ENCODE data around the gene MAP3K13.
"Not testable (repeated sequence)": the region's sequence is repeated elsewhere in the genome, so short reads cannot be mapped to it uniquely, and the experiment has no call there.

Gene MAP3K13

DNA sequence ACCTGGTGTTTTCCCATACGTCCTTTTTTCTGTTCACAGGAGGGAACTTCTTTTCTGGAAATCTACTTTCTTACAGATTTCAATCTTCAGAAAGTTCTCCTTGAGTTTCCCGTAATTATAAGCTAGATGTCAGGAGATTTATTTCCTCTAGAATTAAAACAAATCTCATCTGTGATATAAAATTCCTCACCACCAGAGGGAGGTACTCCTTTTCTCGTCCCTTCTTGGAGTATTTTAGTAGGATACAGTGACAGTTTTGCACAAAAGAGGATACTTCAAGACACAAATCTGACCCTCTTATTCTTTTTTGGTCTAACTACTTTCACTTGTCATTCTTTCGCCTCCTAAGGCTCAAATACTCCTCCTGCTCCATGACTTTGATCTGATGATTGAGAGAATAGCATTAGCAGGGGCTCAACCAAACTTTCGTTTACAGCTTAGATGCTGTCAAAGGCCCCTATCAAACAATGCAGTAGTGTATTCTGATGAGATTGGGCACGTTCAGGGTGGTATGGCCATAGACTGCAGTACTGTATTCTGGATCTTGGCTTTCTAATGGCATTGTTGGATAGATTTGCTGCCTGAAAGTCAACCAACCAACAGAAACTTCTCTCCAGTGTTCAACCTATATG is 97.9 kb downstream of the MAP3K13 start:
- DNase-seq = peak; percentile 61

DNA sequence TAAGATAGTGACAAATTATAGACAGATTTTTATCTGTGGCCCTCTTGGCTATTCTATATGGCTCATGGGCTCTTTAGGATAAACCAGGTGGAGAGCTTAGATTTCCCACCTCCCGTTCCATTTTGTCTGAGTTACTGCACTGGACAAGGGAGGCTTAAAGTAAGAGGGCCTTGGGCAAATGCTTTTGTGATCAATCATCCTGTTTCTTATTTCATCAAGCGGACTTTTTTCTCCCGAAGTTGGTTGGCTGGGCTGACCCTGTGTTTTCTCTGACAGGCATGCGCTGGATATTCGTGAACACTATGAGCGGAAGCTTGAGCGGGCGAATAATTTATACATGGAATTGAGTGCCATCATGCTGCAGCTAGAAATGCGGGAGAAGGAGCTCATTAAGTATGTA is 102.5 kb downstream of the MAP3K13 start:
- no peak for DNase-seq

DNA sequence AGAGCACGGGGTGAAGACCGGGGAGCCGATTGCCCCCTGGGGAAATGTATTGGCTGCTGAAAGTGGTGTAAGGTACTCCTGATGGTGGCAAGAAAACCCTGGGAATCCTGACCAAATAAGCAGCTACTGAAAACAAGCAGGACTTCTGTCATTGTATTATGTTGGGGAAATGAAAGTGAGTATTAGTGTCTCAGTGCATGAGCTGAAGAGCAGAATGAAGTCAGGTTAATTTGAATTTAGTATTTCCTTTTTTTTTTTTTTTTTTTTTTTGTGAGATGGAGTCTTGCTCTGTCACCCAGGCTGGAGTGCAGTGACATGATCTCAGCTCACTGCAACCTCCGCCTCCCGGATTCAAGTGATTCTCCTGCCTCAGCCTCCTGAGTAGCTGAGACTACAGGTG is 103.2 kb downstream of the MAP3K13 start:
- not testable (repeated sequence) for DNase-seq

- DNase-seq = no peak
Measured at GRCh38 chr3:185469542-185469941, 106.6 kb downstream of the MAP3K13 start.

- DNase-seq = no peak
Measured at GRCh38 chr3:185470323-185470722, 107.4 kb downstream of the MAP3K13 start.

DNA sequence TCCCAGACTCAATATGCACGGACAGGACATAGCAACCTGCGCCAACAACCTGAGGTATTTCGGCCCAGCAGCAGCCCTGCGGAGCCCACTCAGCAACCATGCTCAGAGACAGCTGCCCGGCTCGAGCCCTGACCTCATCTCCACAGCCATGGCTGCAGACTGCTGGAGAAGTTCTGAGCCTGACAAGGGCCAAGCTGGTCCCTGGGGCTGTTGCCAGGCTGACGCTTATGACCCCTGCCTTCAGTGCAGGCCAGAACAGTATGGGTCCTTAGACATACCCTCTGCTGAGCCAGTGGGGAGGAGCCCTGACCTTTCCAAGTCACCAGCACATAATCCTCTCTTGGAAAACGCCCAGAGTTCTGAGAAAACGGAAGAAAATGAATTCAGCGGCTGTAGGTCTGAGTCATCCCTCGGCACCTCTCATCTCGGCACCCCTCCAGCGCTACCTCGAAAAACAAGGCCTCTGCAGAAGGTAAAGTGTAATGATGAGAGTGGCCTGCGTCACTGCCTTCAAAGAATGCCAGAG is 110.4 kb downstream of the MAP3K13 start:
- DNase-seq = no peak

GRCh38 chr3:185474922-185475321 is 112.0 kb downstream of the MAP3K13 start:
- DNase-seq = not testable (repeated sequence)

DNA sequence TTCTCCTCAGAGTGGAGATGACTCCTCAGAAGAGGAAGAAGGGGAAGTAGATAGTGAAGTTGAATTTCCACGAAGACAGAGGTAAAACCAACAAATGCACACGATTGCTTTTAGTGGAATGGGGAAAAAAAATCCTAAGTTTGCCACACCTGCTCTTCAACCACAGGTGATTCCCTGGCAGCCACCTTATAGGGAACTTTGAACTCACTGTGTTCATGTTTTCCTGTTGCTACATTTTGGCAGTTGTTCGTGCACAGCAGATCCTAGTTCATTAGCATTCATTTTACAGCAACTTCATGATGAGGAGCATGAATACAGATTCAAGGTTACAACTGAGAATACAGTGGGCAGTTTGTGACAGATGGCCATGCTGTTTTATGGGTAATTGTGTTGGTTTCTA is 114.4 kb downstream of the MAP3K13 start:
- no peak for DNase-seq

GRCh38 chr3:185479373-185479945 is 116.5 kb downstream of the MAP3K13 start:
- no peak for DNase-seq

DNA sequence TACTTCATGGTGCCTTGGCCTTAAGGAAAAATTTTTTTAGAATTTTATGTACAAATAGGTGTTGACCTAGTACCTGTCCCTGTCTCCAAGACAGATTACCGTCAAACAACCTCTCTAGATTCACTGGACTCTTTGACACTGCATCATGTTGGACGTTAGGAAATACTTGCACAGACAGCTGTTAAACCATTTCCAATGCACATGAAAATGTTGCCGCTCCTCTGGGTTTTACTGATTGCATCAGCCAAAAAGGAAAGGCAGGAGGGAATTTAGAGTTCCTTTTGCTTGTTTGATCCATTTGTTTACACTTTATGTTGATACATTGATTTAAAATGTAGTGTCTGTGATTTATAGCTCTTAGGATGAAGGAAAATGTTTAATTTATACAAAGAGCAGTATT is 121.4 kb downstream of the MAP3K13 start:
- no peak for DNase-seq

GRCh38 chr3:185486394-185486793 is 123.5 kb downstream of the MAP3K13 start:
- DNase-seq = no peak

DNA sequence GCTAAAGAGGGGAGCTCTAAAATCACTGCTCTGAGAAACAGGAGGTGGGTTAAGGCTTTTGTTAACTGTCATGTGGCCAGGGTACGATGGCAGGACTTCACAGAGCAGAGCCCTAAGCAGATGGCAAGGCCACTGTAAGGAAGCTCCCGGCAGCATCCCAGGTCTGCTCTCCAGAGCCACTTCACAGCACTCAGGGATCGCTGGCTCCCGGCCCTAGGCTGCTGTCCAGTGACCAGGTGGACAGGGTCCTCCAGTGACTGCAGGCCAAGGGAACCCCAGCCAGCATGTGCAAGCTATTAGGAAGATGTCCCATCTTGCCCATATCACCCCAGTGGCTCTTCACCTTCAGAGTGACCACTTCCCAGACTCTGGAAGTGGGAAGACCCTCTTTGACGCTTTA is 125.5 kb downstream of the MAP3K13 start:
- no peak for DNase-seq

DNA sequence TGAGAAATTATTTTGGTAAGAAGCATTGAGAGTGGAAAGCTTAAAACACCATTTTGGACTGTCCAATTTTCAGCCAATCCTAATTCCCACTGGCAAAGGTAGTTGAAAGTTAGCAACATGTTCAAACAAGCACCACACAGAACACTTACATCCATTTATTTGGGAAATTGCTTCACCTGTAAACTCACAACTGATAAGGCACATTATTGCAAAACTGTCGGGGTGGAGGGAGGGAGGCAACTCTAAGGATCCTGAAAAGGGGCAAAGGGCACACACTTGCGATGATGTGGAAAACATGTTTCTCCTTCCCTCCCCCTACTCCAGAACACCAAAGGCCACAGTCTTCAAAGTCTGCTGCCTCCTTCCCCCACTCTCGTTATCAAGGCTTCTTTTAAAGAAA is 126.5 kb downstream of the MAP3K13 start:
- no peak for DNase-seq

DNA sequence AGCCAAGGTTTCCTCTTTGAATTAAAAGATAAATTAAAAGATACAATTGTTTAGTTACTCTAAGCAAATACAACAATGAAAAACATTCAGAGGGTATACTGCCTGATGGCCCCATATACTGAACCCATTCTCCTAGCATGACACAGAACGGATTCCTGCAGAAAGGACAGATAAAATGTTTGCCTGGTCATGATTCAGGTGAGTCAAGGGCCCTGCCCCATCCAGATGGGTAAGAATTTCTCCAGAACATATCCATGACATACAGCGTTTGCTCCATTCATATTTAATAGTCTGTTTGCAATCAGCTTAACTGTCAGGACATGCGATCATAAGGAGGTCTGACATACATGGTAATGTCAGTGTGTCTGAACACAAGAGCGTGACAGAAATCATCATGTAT is 127.3 kb downstream of the MAP3K13 start:
- DNase-seq = no peak

DNA sequence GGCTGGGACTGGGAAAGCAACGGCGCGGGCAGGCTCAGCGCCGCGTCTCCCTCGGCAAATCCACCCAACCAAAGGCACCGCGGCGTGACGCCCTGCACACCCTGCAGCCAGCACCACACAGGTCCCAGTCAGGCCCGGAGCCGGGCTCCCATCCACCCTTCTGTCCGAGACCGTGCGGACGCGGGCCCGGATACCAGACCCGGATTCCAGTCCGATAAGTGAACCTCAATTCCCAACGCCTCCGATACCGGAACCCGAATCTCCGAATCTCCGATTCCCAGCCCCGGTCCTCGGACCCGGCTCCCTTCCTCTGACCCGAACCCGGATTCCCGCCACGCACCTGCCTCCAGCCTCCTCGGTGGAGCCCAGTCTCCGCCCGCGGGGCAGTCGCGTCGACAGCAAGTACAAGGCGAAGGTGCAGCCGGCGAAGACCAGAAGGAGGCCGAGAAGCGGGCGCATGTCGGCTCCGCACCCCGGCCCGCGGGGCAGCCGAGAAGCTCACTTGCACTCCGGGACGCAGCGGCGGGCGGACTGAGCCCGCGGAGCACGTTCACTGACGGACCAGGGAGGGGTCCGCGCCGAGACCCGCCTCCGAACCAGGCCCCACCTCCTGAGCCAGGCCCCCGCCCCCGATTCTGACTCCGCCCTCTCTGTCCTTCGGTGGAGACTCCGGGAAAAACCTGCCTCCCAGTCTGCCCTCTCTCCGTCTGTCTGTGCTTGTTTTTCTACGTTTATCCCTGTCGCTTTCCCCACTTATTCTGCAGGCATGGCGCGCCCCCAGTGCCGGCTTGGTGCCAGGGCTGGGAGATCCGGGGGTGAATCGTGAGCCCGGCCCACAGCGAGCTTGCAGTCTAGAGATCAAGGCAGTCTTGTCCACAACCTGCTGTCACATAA is 135.8 kb downstream of the MAP3K13 start, which contains the start of gene TMEM41A:
Gene TMEM41A, minus strand, starts transcription at position 533 of the 894 bp plus-strand sequence. Its CDS starts 74 bp downstream, at position 459.
- peak; percentile 95 for DNase-seq

GRCh38 chr3:185502987-185503386 is 140.1 kb downstream of the MAP3K13 start:
- no peak for DNase-seq

DNA sequence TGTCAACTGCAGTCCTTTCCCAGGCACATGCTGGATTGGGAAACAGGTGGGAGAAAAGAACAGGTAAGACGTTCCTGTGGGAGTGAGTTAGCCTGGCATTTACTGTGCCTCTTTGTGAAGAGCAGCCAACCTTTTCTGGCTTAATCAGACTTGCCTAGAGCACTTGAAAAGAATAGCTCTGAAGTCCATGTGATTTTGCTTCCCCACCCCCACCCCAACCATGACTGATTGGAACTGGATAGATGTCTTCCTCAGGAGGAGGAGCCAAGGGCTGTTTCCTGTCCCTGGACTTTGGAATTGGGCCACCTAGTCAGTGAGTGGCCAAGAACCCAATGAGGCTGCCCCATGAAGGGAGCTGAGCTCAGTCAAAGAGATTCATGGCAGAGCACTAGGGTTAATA is 140.6 kb downstream of the MAP3K13 start:
- no peak for DNase-seq

DNA sequence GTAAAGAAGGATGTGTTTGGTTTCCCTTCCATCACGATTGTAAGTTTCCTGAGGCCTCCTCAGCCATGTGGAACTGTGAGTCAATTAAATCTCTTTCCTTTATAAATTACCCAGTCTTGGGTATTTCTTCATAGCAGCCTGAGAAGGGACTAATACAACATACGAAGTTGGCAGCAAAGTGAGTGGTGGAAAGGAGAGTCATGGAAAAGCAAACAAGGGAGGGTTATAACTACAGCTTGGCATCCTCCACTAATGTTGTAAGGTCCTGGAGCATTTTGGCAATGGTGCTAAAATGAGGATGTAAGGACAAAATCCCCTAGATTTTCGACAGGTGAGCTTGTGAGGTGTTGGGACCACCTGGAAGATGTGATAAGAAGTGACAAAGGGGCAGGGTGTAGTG is 141.7 kb downstream of the MAP3K13 start:
- DNase-seq = no peak

GRCh38 chr3:185507883-185508282 is 144.9 kb downstream of the MAP3K13 start:
- DNase-seq = no peak

DNA sequence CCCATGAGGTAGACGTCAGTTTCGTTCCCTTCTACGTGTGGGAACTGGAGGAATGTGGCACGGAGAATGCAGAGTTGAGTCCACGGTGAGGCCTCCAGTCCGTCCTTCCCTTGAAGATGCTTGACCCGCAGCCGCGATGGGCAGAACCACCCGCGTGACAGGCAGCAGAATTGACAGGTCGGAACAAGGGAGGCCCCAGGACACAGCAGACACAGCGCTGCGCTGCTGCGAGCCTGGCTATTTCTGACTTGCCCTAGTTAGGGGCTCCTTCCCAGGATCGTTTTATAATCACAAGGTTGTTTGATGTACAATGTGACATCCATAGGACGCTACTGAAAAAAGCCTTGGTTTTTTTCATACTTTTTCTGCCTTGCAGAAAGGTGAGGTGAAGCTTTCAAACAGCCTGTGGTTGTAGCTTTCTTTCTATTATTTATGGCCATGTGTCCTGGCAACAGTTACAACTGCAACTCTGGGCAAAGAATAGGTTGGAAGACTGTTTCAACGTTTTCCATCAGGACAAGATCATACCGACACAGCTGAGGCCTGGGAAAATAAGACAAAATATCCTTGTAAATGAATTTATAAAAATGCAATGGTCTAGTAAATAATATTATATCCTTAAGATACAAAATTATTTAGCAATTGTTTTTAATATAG is 145.5 kb downstream of the MAP3K13 start:
- DNase-seq = no peak

DNA sequence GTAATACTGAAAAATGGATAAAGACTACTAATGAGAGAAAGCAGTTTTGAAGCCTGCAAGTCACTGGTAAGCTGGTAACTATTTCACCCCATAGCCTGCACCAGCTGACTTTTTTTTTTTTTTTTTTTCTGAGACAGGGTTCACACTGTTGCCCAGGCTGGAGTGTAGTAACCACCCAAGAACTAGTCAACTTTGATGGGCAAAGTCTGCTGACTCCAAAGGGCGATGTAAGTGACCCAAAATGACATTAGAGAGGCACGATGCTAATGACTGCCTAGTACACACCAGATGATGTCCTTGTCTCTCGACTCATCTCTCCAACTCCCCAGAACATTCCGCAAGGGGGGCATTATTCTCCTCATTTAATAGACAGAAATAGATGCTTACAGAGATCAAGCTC is 148.8 kb downstream of the MAP3K13 start:
- DNase-seq = no peak

GRCh38 chr3:185517387-185518130 is 154.6 kb downstream of the MAP3K13 start:
- no peak for DNase-seq

All from hematopoietic multipotent progenitor cell treated with erythropoietin and hydrocortisone succinate and interleukin-3 and kit ligand, for 4 days (in vitro differentiated cells).